ENCODE data around the gene FARS2. TPM values are rescaled to one million over a fixed set of nuclear protein-coding genes. Genes with fewer than 3 reads are reported as not detected.
A peak's percentile ranks its signal among the peaks of the same experiment; 100 is the strongest.

Gene FARS2
- total RNA-seq, 6 donors from 2014 or later = 16.4 to 34.6 (median 19.9) TPM

DNA sequence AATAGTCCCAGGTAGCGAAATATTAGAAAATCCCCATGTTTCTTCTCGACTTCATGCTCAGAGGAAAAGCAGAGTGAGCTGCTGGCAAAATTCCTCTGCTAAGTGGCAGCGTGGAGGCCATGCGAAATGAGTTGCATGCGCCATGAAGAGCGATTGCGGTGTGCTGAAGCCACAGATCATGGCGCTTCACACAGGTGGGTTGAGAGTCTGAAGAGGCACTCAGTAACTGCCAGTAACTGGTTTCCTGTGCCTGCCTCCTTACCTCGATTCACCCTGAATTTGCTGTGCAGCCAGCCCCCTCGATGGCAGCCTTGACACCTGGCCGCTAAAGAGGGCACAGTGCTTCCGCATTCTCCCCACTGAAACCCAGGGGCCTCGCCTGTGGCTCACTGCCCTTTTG is 443.9 kb downstream of the FARS2 start:
- no peak for TF ChIP-seq CTCF (IDR thresholded peaks at IDR 0.05)
- TF ChIP-seq EP300 (IDR thresholded peaks at IDR 0.05) = no peak
- no peak for TF ChIP-seq POLR2A (IDR thresholded peaks at IDR 0.05)
- no peak for TF ChIP-seq POLR2AphosphoS5 (IDR thresholded peaks at IDR 0.05)
- 95 to 98% methylated on average over 13 of the region's 13 CpGs for WGBS, 2 donors
- H3K27ac ChIP-seq = no peak overlapping the region
- H3K4me3 ChIP-seq = no peak overlapping the region
- no peaks in the 10 kb centered on the region for H3K27me3 ChIP-seq
- H3K9me3 ChIP-seq = no peaks in the 10 kb centered on the region
- H3K36me3 ChIP-seq = no peaks in the 10 kb centered on the region
- ATAC-seq (ENCODE audit: low FRiP score in 2 of 2) (no peak), DNase-seq (no peak)
- no peaks in the 10 kb centered on the region for H3K4me1 ChIP-seq

- no peak overlapping the region for H3K4me3 ChIP-seq
- H3K27me3 ChIP-seq = no peaks in the 10 kb centered on the region
- DNase-seq = no peak
- no peak overlapping the region for H3K27ac ChIP-seq
- WGBS, 2 donors = 88 to 91% methylated on average over 17 to 19 of the region's 19 CpGs
- H3K36me3 ChIP-seq = no peaks in the 10 kb centered on the region
- no peak for TF ChIP-seq CTCF (IDR thresholded peaks at IDR 0.05)
- TF ChIP-seq POLR2A (IDR thresholded peaks at IDR 0.05) = no peak
- no peak for TF ChIP-seq EP300 (IDR thresholded peaks at IDR 0.05)
- TF ChIP-seq POLR2AphosphoS5 (IDR thresholded peaks at IDR 0.05) = no peak
- ATAC-seq (ENCODE audit: low FRiP score in 2 of 2) = no peak
- H3K4me1 ChIP-seq = no peaks in the 10 kb centered on the region
- H3K9me3 ChIP-seq = no peaks in the 10 kb centered on the region
Observed at GRCh38 chr6:5706124-5707033, 445.1 kb downstream of the FARS2 start.

DNA sequence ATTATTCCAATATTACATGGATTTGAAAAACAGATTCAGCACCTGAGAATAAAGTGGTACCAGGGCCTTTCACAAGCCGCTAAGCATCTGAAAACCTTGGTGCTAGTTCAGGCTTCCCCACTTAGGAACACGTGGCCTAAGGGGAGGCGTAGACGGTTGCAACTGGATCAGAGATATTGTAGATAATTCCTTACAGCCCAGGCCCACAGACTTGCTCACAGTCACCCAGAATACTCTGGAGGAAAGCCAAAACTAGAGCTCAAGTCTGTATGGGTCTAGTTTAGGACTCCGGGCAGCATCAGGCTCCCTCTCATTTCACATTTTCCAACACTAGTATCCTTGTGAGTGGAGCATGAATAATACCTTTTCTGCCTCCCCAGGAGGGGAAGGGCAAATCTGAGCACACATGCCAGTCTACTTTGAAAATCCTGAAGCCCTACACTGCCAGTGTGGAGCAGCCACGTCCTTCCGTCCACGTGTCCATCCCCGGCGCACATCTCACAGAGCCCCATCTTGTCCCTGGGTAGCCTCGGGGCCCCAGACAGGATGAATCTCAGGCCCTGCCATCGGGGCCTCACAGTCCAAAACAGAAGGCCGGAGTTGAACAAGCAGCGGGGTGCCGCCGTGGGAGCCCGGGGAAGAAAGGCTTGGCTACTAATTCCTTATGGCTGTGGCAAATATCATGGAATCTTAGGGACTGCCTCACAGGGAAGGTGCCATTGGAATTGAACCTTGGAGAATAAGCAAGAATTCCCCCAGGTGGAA is 446.1 kb downstream of the FARS2 start:
- DNase-seq = peak in 1 of 2 donors; percentile 59
- WGBS, 2 donors = 96 to 98% methylated on average over 17 of the region's 17 CpGs

DNA sequence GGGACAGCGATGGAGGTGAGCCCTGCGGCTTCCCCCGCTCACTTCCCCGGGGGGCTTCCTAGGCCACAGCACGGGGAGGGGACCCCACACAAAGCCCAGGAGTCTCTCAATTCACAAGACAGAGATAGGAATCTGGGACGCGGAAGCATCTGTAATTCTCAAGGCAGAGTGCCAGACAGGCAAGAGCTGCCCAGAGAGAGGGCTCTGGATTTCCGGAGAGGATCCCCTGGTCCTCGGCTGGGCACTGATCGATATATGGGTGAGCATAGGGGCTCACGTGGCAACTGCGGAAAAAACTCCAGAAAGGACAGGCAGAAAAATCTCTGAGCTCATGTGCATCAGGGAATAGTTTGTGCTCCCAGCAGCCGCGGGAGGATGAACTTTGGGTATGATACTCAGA is 449.2 kb downstream of the FARS2 start:
- Histone ChIP-seq H3K4me1 (no peaks in the 10 kb centered on the region), H3K27me3 (no peaks in the 10 kb centered on the region), H3K4me3 (no peak overlapping the region), H3K27ac (no peak overlapping the region), H3K9me3 (no peaks in the 10 kb centered on the region), H3K36me3 (no peaks in the 10 kb centered on the region)
- TF ChIP-seq POLR2AphosphoS5 (IDR thresholded peaks at IDR 0.05) = no peak
- TF ChIP-seq POLR2A (IDR thresholded peaks at IDR 0.05) = no peak
- TF ChIP-seq EP300 (IDR thresholded peaks at IDR 0.05) = no peak
- TF ChIP-seq CTCF (IDR thresholded peaks at IDR 0.05) = no peak
- DNase-seq (no peak), ATAC-seq (ENCODE audit: low FRiP score in 2 of 2) (no peak)
- 88 to 96% methylated on average over 14 of the region's 14 CpGs for WGBS, 2 donors

More for the DNA sequence above, 446.1 kb downstream of the FARS2 start:
- Histone ChIP-seq H3K4me1 (no peaks in the 10 kb centered on the region), H3K4me3 (no peak overlapping the region), H3K27ac (no peak overlapping the region), H3K36me3 (no peaks in the 10 kb centered on the region), H3K9me3 (no peaks in the 10 kb centered on the region), H3K27me3 (no peaks in the 10 kb centered on the region)
- TF ChIP-seq POLR2AphosphoS5 (IDR thresholded peaks at IDR 0.05) (no peak), POLR2A (IDR thresholded peaks at IDR 0.05) (no peak), EP300 (IDR thresholded peaks at IDR 0.05) (no peak), CTCF (IDR thresholded peaks at IDR 0.05) (no peak)
- ATAC-seq (ENCODE audit: low FRiP score in 2 of 2) = no peak
